Measurements from ENCODE around the gene DMXL2. TPM values are rescaled to one million over a fixed set of nuclear protein-coding genes. Genes with fewer than 3 reads are reported as not detected.

DMXL2 gene
- polyA plus RNA-seq, 1 donor, result 66.9 TPM

Other genes starting within 250 kb of the DMXL2 start
- gene SCG3, start 58.7 kb upstream of the DMXL2 start, polyA plus RNA-seq, result 10.0 TPM
- 14.0 TPM for gene LYSMD2, start 114.9 kb upstream of the DMXL2 start, polyA plus RNA-seq
- gene TMOD2, start 128.8 kb upstream of the DMXL2 start, polyA plus RNA-seq, result 12.4 TPM
- 44.0 TPM for gene TMOD3, start 206.9 kb upstream of the DMXL2 start, polyA plus RNA-seq

All from large intestine (tissue), 1 donor.